HG03565 (cell line): ENCODE results near the gene UPP1.

Experiments
- ATAC-seq: cut with Tn5 transposase; IDR thresholded peaks from one replicate; pipeline ENCODE4 v1.9.1; 2021; ENCODE audit warnings: mild to moderate bottlenecking, moderate library complexity; ENCODE audit not compliant: unreplicated experiment

UPP1 gene

DNA sequence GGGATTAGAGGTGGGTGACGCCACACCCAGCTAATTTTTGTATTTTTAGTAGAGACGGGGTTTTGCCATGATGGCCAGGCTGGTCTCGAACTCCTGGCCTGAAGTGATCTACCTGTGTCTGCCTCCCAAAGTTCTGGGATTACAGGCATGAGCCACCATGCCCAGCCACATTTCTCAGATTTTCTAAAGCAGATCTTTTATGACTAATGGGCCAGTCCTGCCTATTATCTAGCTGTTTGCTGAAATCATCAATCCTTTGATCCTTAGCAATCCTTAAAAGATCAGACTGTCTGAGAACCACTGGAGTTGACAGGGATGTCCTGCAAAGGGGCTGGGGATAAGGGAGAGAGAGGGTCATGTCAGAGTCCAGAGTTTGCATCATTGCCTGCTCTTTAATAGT, 61.0 kb downstream of the UPP1 start:
- ATAC-seq = no peak

DNA sequence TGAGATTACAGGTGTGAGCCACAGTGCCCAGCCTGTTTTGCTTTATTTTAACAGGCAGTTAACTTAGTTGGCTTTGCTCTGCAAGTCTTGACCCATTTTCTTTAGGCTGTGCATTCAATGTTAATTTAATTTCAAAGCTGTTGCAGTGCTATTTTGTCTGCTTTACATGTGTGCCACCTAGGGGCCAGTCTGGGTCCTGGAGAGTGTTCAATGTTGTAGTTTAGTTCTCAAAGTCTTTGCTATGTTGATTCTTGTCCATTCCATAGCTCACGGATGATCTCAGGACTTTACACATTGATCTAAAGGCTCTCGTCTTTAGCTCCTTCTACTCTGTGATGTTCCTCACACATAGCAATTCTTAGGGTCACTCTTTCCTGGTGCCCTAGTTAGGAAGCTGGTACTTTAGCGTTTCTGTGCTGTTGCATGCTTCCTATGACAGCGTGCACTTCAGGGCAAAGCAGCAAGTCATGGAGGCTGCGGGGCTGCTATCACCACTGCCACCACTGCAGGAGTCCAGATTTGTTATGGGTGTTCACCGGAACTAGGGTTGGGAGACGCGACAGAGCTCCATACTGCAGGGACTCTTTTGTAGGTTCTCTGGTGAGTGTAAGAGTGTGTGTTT, 65.8 kb downstream of the UPP1 start:
- no peak for ATAC-seq
